GM12801 (cell line): ENCODE data around the gene GNAS-AS1.

ENCODE experiments used
- TF ChIP-seq, protein P1 (sequence below): IDR thresholded peaks from one replicate; pipeline ENCODE4 v1.5.1; 2011; ENCODE audit warnings: control low read depth; ENCODE audit not compliant: insufficient read length; ENCODE audit errors: extremely low read depth

Gene GNAS-AS1

DNA sequence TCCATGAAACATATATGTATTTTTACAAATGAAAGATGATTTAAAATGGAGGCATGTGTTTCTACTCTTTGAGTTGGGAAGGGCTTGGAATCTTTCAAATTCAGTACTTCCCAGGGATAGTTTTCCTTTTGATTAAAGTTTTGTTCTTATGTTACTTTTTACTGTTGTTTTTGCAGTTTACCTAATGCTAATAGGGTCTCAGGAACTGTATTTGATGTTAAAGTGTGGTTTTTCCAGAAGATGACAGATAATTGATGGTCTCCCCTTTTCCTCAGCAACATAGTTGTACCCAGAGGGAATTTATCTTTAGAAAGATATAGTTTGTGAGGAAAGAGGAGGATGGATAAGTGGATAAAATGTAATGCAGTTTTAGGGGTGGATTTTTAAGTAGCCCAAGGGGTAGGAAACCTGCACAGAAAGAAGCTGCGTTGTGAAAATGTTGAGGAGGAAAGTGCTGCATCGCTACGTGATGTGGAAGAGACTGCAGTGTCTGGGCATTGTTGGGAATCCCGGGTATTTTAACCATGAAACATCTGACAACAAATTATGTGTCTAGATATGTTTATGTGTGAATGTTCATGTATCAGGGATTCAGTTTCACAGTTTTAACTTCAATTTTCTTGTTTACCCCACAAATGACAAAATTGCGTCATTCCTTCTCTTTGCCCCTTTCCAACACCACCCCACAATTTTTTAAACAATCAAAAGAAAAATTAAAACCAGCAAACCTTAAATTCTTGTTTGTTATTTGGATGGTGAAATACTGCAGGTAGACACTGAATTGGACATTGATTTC is 44.1 kb upstream of the GNAS-AS1 start:
- TF ChIP-seq, protein P1, sequence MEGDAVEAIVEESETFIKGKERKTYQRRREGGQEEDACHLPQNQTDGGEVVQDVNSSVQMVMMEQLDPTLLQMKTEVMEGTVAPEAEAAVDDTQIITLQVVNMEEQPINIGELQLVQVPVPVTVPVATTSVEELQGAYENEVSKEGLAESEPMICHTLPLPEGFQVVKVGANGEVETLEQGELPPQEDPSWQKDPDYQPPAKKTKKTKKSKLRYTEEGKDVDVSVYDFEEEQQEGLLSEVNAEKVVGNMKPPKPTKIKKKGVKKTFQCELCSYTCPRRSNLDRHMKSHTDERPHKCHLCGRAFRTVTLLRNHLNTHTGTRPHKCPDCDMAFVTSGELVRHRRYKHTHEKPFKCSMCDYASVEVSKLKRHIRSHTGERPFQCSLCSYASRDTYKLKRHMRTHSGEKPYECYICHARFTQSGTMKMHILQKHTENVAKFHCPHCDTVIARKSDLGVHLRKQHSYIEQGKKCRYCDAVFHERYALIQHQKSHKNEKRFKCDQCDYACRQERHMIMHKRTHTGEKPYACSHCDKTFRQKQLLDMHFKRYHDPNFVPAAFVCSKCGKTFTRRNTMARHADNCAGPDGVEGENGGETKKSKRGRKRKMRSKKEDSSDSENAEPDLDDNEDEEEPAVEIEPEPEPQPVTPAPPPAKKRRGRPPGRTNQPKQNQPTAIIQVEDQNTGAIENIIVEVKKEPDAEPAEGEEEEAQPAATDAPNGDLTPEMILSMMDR, result no peak

DNA sequence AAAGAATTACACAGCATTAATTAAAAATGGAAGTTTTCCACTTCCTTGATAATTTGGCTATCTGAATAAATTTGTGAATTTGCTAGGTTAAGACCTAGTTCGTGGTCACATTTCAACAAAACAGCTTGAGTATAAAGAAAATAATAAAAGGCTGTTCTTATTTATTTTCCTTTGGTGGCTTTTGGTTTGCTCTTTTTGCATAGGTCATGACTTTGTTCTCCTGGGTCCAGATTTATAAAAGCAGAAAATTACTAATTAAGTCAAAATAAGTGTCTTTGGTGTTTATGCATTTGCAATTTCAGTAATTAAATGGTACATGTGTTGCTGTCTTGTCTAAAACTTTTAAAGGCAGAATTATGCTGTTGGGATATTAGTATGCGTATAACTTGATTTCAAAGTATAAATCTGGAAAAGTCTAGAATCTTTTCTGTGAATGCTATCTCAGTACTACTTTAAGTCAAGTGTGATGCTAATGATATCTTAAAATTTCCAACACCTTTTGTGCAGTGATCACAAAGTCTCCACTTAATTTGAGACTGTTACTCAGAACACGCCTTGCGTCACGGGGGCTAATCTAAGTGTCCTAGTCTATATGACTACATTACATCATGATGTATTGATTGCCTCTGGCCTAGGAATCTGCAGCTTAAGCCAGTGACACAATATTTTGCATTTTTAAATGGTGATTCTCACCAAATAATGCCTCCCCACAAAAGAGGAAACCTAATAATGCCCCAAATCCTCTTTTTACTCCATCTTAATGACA is 42.8 kb upstream of the GNAS-AS1 start:
- TF ChIP-seq, protein P1, result no peak

DNA sequence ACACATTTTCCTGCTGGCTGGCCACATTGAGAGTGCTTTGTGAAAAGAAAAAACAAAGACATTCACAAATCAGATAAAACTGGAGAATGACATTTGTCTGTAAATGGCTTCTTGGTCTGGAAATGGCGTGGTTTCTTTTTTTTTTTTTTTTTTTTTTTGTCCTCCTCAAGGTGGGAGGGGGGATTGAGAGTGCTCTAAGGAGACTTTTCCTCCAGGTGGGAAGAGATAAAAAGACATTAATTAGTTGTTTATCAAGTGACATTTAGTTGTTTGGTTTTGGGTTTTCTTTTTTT is 42.2 kb upstream of the GNAS-AS1 start:
- TF ChIP-seq, protein P1, result no peak

DNA sequence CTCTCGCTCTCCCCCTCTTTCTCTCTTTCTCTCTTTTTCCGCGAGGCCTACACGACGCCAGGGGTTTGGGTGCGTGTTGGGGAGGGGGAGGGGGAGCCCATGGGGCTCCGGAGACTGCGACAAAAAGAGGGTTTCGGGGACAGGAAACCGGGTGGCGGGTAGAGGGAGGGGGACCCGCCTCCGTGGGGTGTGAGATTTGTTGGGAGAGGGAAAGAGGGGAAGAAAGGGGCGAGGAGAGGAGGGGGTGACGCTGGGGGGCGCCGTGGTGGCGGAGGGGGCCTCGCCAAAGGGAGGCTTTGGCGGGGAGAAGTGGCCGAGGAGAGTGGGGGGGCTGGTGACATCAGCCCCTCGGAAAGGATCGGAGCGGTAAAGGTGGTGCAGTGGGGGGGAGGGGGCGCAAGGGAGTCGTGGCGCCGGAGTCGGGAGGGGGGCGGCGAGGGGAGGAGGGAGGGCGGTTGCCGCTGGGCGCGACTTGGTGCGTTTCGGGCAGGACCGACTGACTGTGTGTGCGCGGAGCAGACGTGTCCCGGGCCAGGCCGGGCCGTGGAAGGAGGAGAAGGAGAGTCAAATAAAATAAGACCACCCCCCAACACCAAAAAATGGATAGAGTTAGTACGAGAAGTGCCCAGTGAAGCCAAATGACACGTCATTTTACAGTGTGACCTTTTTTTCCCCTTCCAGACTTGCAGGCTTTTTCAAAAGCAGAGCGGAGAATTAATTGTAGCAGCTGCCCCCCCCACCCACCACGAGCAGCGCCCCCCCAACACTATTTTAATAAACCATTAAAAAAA is 41.6 kb upstream of the GNAS-AS1 start:
- TF ChIP-seq, protein P1, result no peak

DNA sequence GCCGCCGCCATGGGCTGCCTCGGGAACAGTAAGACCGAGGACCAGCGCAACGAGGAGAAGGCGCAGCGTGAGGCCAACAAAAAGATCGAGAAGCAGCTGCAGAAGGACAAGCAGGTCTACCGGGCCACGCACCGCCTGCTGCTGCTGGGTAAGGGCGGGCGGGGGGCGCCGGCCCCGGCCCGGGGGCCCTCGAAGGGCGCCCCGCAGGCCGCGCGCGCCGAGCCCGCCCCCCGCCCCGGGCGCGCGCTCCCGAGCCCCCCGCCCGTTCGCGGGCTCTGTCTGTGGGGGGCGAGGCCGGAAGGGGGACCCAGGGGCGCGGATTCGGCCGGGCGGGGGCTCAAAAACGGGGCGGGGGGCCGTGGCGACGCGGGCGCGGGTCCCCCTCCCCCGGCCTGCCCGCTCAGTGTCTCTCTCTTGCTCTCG is 41.0 kb upstream of the GNAS-AS1 start:
- TF ChIP-seq, protein P1, result no peak

DNA sequence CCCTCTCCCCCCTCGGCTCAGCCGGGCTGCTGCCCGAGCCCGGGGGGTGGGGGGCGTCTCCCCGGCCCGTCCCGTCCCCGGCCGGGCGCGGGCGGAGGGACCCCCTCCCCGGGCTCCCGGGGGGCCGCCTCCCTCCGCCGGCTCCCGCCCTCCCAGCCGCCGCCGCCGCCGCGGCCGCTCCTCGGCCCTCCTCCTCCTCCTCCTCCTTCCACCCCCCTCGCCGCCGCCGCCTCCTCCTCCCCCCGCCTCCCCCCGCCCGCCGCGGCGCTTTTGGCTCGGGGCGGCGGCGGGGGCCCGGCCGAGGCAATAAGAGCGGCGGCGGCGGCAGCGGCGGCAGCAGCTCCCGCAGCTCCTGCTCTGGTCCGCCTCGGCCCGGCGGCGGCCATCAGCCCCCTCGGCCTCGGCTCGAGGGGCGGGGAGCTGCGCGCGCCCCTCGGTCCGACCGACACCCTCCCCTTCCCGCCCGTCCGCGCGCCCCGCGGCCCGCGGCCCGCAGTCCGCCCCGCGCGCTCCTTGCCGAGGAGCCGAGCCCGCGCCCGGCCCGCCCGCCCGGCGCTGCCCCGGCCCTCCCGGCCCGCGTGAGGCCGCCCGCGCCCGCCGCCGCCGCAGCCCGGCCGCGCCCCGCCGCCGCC is 40.5 kb upstream of the GNAS-AS1 start:
- TF ChIP-seq, protein P1, result no peak
